Subcutaneous abdominal adipose tissue (tissue), 5 donors: ENCODE results near the gene EXO5.
"Not testable (repeated sequence)": the region's sequence is repeated elsewhere in the genome, so short reads cannot be mapped to it uniquely, and the experiment has no call there.

Source experiments
- H3K27ac ChIP-seq: one replicate; pipeline ENCODE4 v1.7.0; 2013; ENCODE audit warnings: low read depth, mild to moderate bottlenecking, inconsistent platforms, low read length, moderate library complexity
- H3K27me3 ChIP-seq, 5 donors: one replicate each; pipeline ENCODE4 v1.7.0; 2013; ENCODE audit warnings: low read length in 5 of 5, inconsistent platforms in 1 of 5; ENCODE audit not compliant: control insufficient read depth in 5 of 5, insufficient read depth in 4 of 5
- H3K36me3 ChIP-seq, 5 donors: one replicate each; pipeline ENCODE4 v1.7.0; 2013; ENCODE audit warnings: low read length in 5 of 5; ENCODE audit not compliant: control insufficient read depth in 5 of 5, insufficient read depth in 5 of 5
- H3K4me1 ChIP-seq, 5 donors: one replicate each; pipeline ENCODE4 v1.7.0; 2013; ENCODE audit warnings: low read length in 5 of 5, mild to moderate bottlenecking in 3 of 5, moderate library complexity in 1 of 5; ENCODE audit not compliant: control insufficient read depth in 5 of 5, insufficient read depth in 5 of 5
- H3K4me3 ChIP-seq, 5 donors: one replicate each; pipeline ENCODE4 v1.7.0; 2013; ENCODE audit warnings: low read length in 5 of 5, low read depth in 1 of 5
- H3K9ac ChIP-seq, 5 donors: one replicate each; pipeline ENCODE4 v1.7.0; 2013; ENCODE audit warnings: low read length in 5 of 5, mild to moderate bottlenecking in 4 of 5, moderate library complexity in 3 of 5
- H3K9me3 ChIP-seq, 5 donors: one replicate each; pipeline ENCODE4 v1.7.0; 2013; ENCODE audit warnings: low read length in 5 of 5; ENCODE audit not compliant: control insufficient read depth in 5 of 5
- donor health status: healthy.
- donor health status: healthy.
- donor health status: healthy.
- donor health status: healthy.
- donor health status: healthy.

Gene EXO5

GRCh38 chr1:40535732-40536131, 27.2 kb downstream of the EXO5 start:
- Histone ChIP-seq H3K4me1 (peaks cover 2 to 19% (median 17%) of the 10 kb centered on the region in 5 donors), H3K9me3 (no peaks in the 10 kb centered on the region), H3K27ac (no peak overlapping the region), H3K4me3 (no peak overlapping the region), H3K9ac (no peak overlapping the region), H3K27me3 (no peaks in the 10 kb centered on the region), H3K36me3 (peaks cover 0 to 7% (median 5%) of the 10 kb centered on the region in 5 donors)

DNA sequence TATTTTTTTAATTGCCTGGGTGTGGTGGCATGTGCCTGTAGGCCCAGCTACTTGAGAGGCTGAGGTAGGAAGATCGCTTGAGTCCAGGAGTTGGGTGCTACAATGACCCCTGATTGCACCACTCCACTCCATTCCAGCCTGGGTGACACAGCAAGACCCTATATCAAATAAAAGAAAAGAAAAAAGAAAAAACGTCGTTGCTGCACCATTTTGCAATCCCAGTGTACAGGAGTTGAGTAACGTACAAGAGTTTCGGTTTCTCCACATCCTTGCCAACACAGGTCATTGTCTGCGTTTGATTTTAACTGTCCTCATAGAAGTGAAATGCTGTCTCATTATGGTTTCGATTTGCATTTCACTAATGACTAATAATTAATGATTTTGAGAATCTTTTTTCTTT, 30.8 kb downstream of the EXO5 start:
- H3K4me1 ChIP-seq = no peaks in the 10 kb centered on the region
- H3K27ac ChIP-seq = no peak overlapping the region
- H3K4me3 ChIP-seq = no peak overlapping the region
- no peak overlapping the region for H3K9ac ChIP-seq
- peaks cover 15 to 29% (median 18%) of the 10 kb centered on the region in 5 donors for H3K36me3 ChIP-seq
- no peaks in the 10 kb centered on the region for H3K9me3 ChIP-seq
- H3K27me3 ChIP-seq = no peaks in the 10 kb centered on the region

DNA sequence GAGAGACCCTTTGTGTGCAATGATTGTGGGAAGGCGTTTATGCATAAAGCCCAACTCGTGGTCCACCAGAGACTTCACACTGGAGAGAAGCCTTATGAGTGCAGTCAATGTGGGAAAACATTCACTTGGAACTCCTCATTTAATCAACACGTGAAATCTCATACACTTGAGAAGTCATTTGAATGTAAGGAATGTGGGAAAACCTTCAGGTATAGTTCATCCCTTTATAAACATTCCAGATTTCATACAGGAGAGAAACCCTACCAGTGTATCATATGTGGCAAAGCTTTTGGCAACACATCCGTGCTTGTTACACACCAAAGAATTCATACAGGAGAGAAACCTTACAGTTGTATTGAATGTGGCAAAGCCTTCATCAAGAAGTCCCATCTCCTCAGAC, 38.4 kb downstream of the EXO5 start:
- Histone ChIP-seq H3K9me3 (peaks cover 6 to 18% (median 13%) of the 10 kb centered on the region in 5 donors), H3K9ac (no peak overlapping the region), H3K27ac (no peak overlapping the region), H3K36me3 (peaks cover 27 to 38% (median 35%) of the 10 kb centered on the region in 5 donors), H3K4me3 (peak overlapping the region in 1 of 5 donors; percentile 57), H3K27me3 (no peaks in the 10 kb centered on the region), H3K4me1 (no peaks in the 10 kb centered on the region)

GRCh38 chr1:40553017-40553416, 44.5 kb downstream of the EXO5 start:
- H3K4me3 ChIP-seq = no peak overlapping the region
- no peak overlapping the region for H3K9ac ChIP-seq
- H3K9me3 ChIP-seq = no peaks in the 10 kb centered on the region
- H3K27me3 ChIP-seq = no peaks in the 10 kb centered on the region
- no peaks in the 10 kb centered on the region for H3K36me3 ChIP-seq
- no peak overlapping the region for H3K27ac ChIP-seq
- H3K4me1 ChIP-seq = no peaks in the 10 kb centered on the region

DNA sequence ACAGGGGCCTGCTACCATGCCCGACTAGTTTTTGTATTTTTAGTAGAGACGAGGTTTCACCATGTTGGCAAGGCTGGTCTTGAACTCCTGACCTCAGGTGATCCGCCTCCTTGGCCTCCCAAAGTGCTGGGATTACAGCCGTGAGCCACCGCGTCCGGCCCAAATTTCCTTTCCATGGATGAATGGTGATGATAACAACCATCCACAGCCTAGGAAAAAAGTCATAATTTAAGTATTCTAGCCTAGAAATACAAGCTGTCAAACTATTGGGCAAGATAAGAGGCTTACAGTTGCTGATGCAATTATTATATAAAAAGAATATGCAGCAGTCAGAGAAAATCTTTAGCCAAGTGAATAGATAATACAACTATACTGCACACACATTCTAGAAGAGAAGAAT, 46.2 kb downstream of the EXO5 start:
- H3K27ac ChIP-seq, H3K9me3 ChIP-seq, H3K4me3 ChIP-seq, H3K4me1 ChIP-seq, H3K27me3 ChIP-seq, H3K9ac ChIP-seq, H3K36me3 ChIP-seq: not testable (repeated sequence)

GRCh38 chr1:40556121-40556520, 47.6 kb downstream of the EXO5 start:
- Histone ChIP-seq H3K9ac (no peak overlapping the region), H3K4me1 (no peaks in the 10 kb centered on the region), H3K27ac (no peak overlapping the region), H3K9me3 (no peaks in the 10 kb centered on the region), H3K27me3 (no peaks in the 10 kb centered on the region), H3K36me3 (no peaks in the 10 kb centered on the region), H3K4me3 (no peak overlapping the region)

- not testable (repeated sequence) for H3K27ac ChIP-seq, H3K9ac ChIP-seq, H3K9me3 ChIP-seq, H3K4me3 ChIP-seq, H3K36me3 ChIP-seq, H3K27me3 ChIP-seq, H3K4me1 ChIP-seq
Observed at GRCh38 chr1:40558241-40558640, 49.7 kb downstream of the EXO5 start.

GRCh38 chr1:40562185-40562584, 53.6 kb downstream of the EXO5 start:
- Histone ChIP-seq H3K9me3 (no peaks in the 10 kb centered on the region), H3K36me3 (no peaks in the 10 kb centered on the region), H3K4me3 (no peak overlapping the region), H3K27me3 (no peaks in the 10 kb centered on the region), H3K27ac (no peak overlapping the region), H3K4me1 (no peaks in the 10 kb centered on the region), H3K9ac (no peak overlapping the region)

DNA sequence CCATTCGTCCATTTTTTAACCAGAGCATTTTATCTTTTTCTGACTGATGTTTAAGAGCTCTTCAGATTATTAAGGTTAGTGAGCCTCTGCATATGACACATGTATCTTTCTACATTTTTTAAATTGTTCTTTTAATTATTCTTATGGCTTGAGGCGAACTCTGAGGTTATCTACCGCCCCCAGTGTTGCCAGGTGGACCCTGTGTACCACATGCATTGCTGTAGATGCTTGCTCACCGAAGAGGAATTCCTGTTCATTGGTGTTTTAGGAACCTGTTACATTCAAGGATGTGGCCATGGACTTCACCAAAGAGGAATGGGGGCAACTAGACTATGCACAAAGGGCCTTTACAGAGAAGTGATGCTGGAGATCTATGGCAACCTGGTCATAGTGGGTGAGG, 54.7 kb downstream of the EXO5 start:
- Histone ChIP-seq H3K4me1 (no peaks in the 10 kb centered on the region), H3K9me3 (no peaks in the 10 kb centered on the region), H3K27ac (no peak overlapping the region)

GRCh38 chr1:40564506-40564905, 55.9 kb downstream of the EXO5 start:
- Histone ChIP-seq H3K9ac (no peak overlapping the region), H3K4me1 (no peaks in the 10 kb centered on the region), H3K27ac (no peak overlapping the region), H3K9me3 (no peaks in the 10 kb centered on the region), H3K36me3 (no peaks in the 10 kb centered on the region), H3K27me3 (no peaks in the 10 kb centered on the region), H3K4me3 (no peak overlapping the region)

More for the DNA sequence above, 54.7 kb downstream of the EXO5 start:
- Histone ChIP-seq H3K36me3 (no peaks in the 10 kb centered on the region), H3K9ac (no peak overlapping the region), H3K27me3 (no peaks in the 10 kb centered on the region), H3K4me3 (no peak overlapping the region)

GRCh38 chr1:40564913-40565312, 56.3 kb downstream of the EXO5 start:
- no peaks in the 10 kb centered on the region for H3K36me3 ChIP-seq
- H3K27ac ChIP-seq = no peak overlapping the region
- H3K27me3 ChIP-seq = no peaks in the 10 kb centered on the region
- H3K4me1 ChIP-seq = no peaks in the 10 kb centered on the region
- no peaks in the 10 kb centered on the region for H3K9me3 ChIP-seq
- H3K4me3 ChIP-seq = no peak overlapping the region
- no peak overlapping the region for H3K9ac ChIP-seq
